ENCODE data around the gene KCNJ14.

GRCh38 chr19:48419158-48419920 is 36.0 kb upstream of the KCNJ14 start:
- no peak for TF ChIP-seq TEAD4 (IDR thresholded peaks at IDR 0.05)
- no peak for TF ChIP-seq CEBPB (IDR thresholded peaks at IDR 0.05)
- TF ChIP-seq RAD21 (IDR thresholded peaks at IDR 0.05; ENCODE audit: low read depth): no peak
- no peak for TF ChIP-seq EP300 (IDR thresholded peaks at IDR 0.05; ENCODE audit: borderline replicate concordance)
- TF ChIP-seq EGR1 (IDR thresholded peaks at IDR 0.05): no peak
- TF ChIP-seq MAX (IDR thresholded peaks at IDR 0.05): no peak
- no peak for TF ChIP-seq REST (IDR thresholded peaks at IDR 0.05; ENCODE audit: low read depth)
- 0 out of 2 replicates have a peak, but pooled peaks have one; percentile 37 for TF ChIP-seq YY1 (IDR thresholded peaks at IDR 0.05; ENCODE audit: low read depth)
- TF ChIP-seq TAF1 (IDR thresholded peaks at IDR 0.05; ENCODE audit: low read depth): no peak
- TF ChIP-seq USF1 (IDR thresholded peaks at IDR 0.05): no peak
- TF ChIP-seq TCF12 (IDR thresholded peaks at IDR 0.05; ENCODE audit: low read depth): no peak; the same call in 1 of the 2 replicates
- no peak for TF ChIP-seq ZBTB7A (IDR thresholded peaks at IDR 0.05; ENCODE audit: low read depth)
